ENCODE results near the gene TBC1D22A.

GRCh38 chr22:46752988-46753310 lies 9.5 kb upstream of the TBC1D22A start:
- TF ChIP-seq CTCF (IDR thresholded peaks at IDR 0.05 in 2 of 3, conservative IDR thresholded peaks at IDR 0.05 in 1 of 3; ENCODE audit: borderline replicate concordance in 1 of 3, insufficient read depth in 1 of 3, low read depth in 2 of 3, low read length in 2 of 3) (no peak), POLR2A (IDR thresholded peaks at IDR 0.05; ENCODE audit: borderline replicate concordance, extremely low read depth, insufficient read depth, insufficient read length) (no peak)
